ENCODE measurements around the gene AP2B1.
A peak's percentile ranks its signal among the peaks of the same experiment; 100 is the strongest.
"Not testable (repeated sequence)": the region's sequence is repeated elsewhere in the genome, so short reads cannot be mapped to it uniquely, and the experiment has no call there.

The AP2B1 gene

GRCh38 chr17:35548208-35548810 is 38.8 kb upstream of the AP2B1 start:
- no peaks in the 10 kb centered on the region for H3K9me3 ChIP-seq (ENCODE audit: control insufficient read depth in 2 of 2, low read length in 2 of 2)
- H3K36me3 ChIP-seq (ENCODE audit: control insufficient read depth in 2 of 2, insufficient read depth in 2 of 2, low read length in 2 of 2) = no peaks in the 10 kb centered on the region
- H3K4me1 ChIP-seq (ENCODE audit: control insufficient read depth in 2 of 2, insufficient read depth in 2 of 2, low read length in 2 of 2) = no peaks in the 10 kb centered on the region
- H3K4me3 ChIP-seq (ENCODE audit: low read length in 2 of 2) = no peak overlapping the region
- H3K27ac ChIP-seq (ENCODE audit: low read depth in 2 of 2, low read length in 2 of 2) = no peak overlapping the region
- H3K9ac ChIP-seq (ENCODE audit: low read depth in 1 of 2, low read length in 2 of 2) = no peak overlapping the region
- peaks cover 0 to 8% of the 10 kb centered on the region in 2 donors for H3K27me3 ChIP-seq (ENCODE audit: control insufficient read depth in 2 of 2, insufficient read depth in 2 of 2, low read length in 2 of 2)

DNA sequence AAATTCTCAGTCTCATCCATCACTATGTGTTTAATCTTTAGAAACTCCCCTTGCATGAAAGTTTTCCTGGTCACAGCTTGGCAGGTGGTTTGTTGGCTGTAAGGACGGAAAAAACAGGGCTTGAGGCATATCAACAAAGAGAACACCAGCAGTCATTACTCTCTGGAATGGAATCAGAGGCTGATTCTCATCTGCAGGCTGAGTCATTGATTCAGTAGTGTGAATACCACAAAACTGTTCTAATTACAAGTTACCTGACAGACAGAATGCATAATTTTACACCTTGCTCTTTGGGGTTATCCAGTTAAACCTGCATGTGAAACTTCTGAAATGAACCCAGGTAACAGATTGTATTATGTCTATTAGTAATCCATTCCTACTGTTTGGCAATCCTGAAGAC is 38.1 kb upstream of the AP2B1 start:
- no peak overlapping the region for H3K4me3 ChIP-seq (ENCODE audit: low read length in 2 of 2)
- H3K9me3 ChIP-seq (ENCODE audit: control insufficient read depth in 2 of 2, low read length in 2 of 2) = no peaks in the 10 kb centered on the region
- no peak overlapping the region for H3K9ac ChIP-seq (ENCODE audit: low read depth in 1 of 2, low read length in 2 of 2)

DNA sequence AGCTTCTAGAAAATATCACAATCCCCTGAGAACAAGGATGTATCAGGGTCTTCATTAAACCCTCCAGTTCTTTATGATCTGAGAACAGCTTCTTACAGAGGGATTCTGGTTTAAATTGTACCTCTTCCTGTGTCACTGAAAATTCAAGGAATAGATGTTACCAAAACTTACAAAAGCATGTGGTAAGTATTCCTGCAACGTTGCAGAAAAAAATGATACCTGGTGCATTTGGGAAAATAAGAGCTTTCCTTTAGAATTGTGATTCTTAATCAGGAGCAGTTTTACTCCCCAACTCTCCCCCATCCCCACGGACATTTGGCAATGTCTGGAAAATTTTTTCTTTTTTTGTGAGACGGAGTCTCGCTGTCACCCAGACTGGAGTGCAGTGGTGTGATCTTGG is 33.8 kb upstream of the AP2B1 start:
- Histone ChIP-seq H3K4me3 (ENCODE audit: low read length in 2 of 2) (no peak overlapping the region), H3K4me1 (ENCODE audit: control insufficient read depth in 2 of 2, insufficient read depth in 2 of 2, low read length in 2 of 2) (no peaks in the 10 kb centered on the region), H3K9ac (ENCODE audit: low read depth in 1 of 2, low read length in 2 of 2) (no peak overlapping the region), H3K36me3 (ENCODE audit: control insufficient read depth in 2 of 2, insufficient read depth in 2 of 2, low read length in 2 of 2) (no peaks in the 10 kb centered on the region), H3K27ac (ENCODE audit: low read depth in 2 of 2, low read length in 2 of 2) (no peak overlapping the region), H3K9me3 (ENCODE audit: control insufficient read depth in 2 of 2, low read length in 2 of 2) (no peaks in the 10 kb centered on the region), H3K27me3 (ENCODE audit: control insufficient read depth in 2 of 2, insufficient read depth in 2 of 2, low read length in 2 of 2) (peaks cover 0 to 8% of the 10 kb centered on the region in 2 donors)

More for the DNA sequence above, 38.1 kb upstream of the AP2B1 start:
- H3K27ac ChIP-seq (ENCODE audit: low read depth in 2 of 2, low read length in 2 of 2) = no peak overlapping the region
- peaks cover 0 to 8% of the 10 kb centered on the region in 2 donors for H3K27me3 ChIP-seq (ENCODE audit: control insufficient read depth in 2 of 2, insufficient read depth in 2 of 2, low read length in 2 of 2)
- no peaks in the 10 kb centered on the region for H3K36me3 ChIP-seq (ENCODE audit: control insufficient read depth in 2 of 2, insufficient read depth in 2 of 2, low read length in 2 of 2)
- no peaks in the 10 kb centered on the region for H3K4me1 ChIP-seq (ENCODE audit: control insufficient read depth in 2 of 2, insufficient read depth in 2 of 2, low read length in 2 of 2)

DNA sequence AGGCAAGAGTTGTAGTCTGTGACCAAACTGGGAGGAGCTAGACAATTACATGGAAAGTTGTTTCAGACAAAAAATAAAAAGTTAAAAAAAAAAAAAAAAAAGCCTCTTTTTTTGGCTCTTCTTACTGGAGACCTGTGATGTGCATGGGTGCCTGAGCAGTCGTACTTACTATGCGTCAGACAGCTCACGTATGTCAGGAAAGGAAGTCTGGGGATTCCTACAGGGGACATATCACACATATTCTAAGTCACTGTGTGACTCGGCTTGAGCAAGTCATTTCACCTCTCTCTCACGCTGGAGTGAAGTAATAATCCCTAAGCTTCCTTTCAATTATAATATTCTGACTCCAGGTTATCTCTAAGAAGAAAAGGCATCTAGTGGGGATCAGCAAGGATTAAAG is 32.5 kb upstream of the AP2B1 start:
- H3K9ac ChIP-seq (ENCODE audit: low read depth in 1 of 2, low read length in 2 of 2) = no peak overlapping the region
- H3K27ac ChIP-seq (ENCODE audit: low read depth in 2 of 2, low read length in 2 of 2) = no peak overlapping the region
- H3K4me3 ChIP-seq (ENCODE audit: low read length in 2 of 2) = no peak overlapping the region
- H3K4me1 ChIP-seq (ENCODE audit: control insufficient read depth in 2 of 2, insufficient read depth in 2 of 2, low read length in 2 of 2) = no peaks in the 10 kb centered on the region
- peaks cover 0 to 11% of the 10 kb centered on the region in 2 donors for H3K27me3 ChIP-seq (ENCODE audit: control insufficient read depth in 2 of 2, insufficient read depth in 2 of 2, low read length in 2 of 2)
- no peaks in the 10 kb centered on the region for H3K9me3 ChIP-seq (ENCODE audit: control insufficient read depth in 2 of 2, low read length in 2 of 2)
- H3K36me3 ChIP-seq (ENCODE audit: control insufficient read depth in 2 of 2, insufficient read depth in 2 of 2, low read length in 2 of 2) = no peaks in the 10 kb centered on the region

- Histone ChIP-seq H3K27me3 (ENCODE audit: control insufficient read depth in 2 of 2, insufficient read depth in 2 of 2, low read length in 2 of 2) (peaks cover 0 to 8% of the 10 kb centered on the region in 2 donors), H3K9me3 (ENCODE audit: control insufficient read depth in 2 of 2, low read length in 2 of 2) (no peaks in the 10 kb centered on the region), H3K4me1 (ENCODE audit: control insufficient read depth in 2 of 2, insufficient read depth in 2 of 2, low read length in 2 of 2) (no peaks in the 10 kb centered on the region), H3K36me3 (ENCODE audit: control insufficient read depth in 2 of 2, insufficient read depth in 2 of 2, low read length in 2 of 2) (no peaks in the 10 kb centered on the region), H3K9ac (ENCODE audit: low read depth in 1 of 2, low read length in 2 of 2) (no peak overlapping the region), H3K4me3 (ENCODE audit: low read length in 2 of 2) (no peak overlapping the region), H3K27ac (ENCODE audit: low read depth in 2 of 2, low read length in 2 of 2) (no peak overlapping the region)
Measured at GRCh38 chr17:35555691-35556090, 31.4 kb upstream of the AP2B1 start.

GRCh38 chr17:35557353-35557752 is 29.8 kb upstream of the AP2B1 start:
- Histone ChIP-seq H3K27ac (ENCODE audit: low read depth in 2 of 2, low read length in 2 of 2) (no peak overlapping the region), H3K9me3 (ENCODE audit: control insufficient read depth in 2 of 2, low read length in 2 of 2) (no peaks in the 10 kb centered on the region), H3K27me3 (ENCODE audit: control insufficient read depth in 2 of 2, insufficient read depth in 2 of 2, low read length in 2 of 2) (peaks cover 0 to 8% of the 10 kb centered on the region in 2 donors), H3K36me3 (ENCODE audit: control insufficient read depth in 2 of 2, insufficient read depth in 2 of 2, low read length in 2 of 2) (no peaks in the 10 kb centered on the region), H3K4me3 (ENCODE audit: low read length in 2 of 2) (no peak overlapping the region), H3K9ac (ENCODE audit: low read depth in 1 of 2, low read length in 2 of 2) (no peak overlapping the region), H3K4me1 (ENCODE audit: control insufficient read depth in 2 of 2, insufficient read depth in 2 of 2, low read length in 2 of 2) (no peaks in the 10 kb centered on the region)

DNA sequence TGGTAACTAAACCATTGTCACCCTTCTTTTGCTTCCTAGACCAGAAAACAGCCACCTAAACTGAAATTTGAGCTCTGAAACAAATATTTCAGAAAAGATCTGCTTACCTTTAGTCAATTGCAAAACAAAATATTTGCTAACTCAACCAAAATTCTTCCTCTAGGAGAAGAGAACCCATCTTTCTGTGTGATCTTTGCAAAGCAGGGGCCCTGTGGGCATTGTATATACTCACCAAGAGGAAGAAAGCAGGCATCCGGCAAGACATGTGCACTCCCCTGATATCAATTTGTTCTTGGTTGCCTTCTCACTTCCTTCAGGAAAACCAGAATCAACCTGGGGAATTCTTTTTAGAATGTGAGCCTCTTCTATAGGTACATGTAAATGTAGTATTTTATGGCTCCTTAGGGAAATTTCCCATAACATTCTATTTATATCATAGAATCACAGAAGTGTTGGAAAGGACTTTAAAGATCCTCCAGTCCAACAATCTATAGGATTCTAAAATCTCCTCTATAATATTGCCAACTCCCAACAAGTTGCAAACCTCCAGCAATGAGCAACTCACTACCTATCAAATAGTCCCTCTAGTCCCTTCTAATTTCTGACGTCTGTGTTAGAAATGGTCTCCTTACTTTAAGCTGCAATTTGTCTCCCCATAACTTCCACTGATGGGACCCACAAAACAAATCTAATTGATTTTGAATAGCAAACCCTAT is 27.5 kb upstream of the AP2B1 start:
- H3K4me3 ChIP-seq (ENCODE audit: low read length in 2 of 2) = no peak overlapping the region
- no peaks in the 10 kb centered on the region for H3K4me1 ChIP-seq (ENCODE audit: control insufficient read depth in 2 of 2, insufficient read depth in 2 of 2, low read length in 2 of 2)
- no peak overlapping the region for H3K27ac ChIP-seq (ENCODE audit: low read depth in 2 of 2, low read length in 2 of 2)
- peaks cover 0 to 8% of the 10 kb centered on the region in 2 donors for H3K27me3 ChIP-seq (ENCODE audit: control insufficient read depth in 2 of 2, insufficient read depth in 2 of 2, low read length in 2 of 2)
- H3K36me3 ChIP-seq (ENCODE audit: control insufficient read depth in 2 of 2, insufficient read depth in 2 of 2, low read length in 2 of 2) = no peaks in the 10 kb centered on the region
- no peak overlapping the region for H3K9ac ChIP-seq (ENCODE audit: low read depth in 1 of 2, low read length in 2 of 2)
- no peaks in the 10 kb centered on the region for H3K9me3 ChIP-seq (ENCODE audit: control insufficient read depth in 2 of 2, low read length in 2 of 2)

DNA sequence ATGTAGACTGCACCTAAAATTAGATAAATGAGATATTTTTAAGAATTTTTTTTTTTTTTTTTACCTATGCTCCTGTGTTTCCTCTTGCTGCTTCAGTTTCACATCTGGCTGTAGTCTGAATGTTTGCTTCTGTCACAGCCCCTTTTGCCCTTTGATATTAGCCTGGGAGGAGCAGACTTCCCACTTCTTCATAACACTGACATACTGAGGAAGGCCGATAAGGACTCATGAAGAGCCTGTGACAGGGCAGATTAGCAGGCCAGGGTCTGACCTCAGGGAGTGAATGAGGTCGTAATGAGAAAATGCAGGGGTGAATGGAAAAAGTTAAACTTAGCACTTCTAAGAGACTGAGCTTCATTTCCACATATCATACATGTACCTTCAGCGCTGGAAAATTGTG is 26.4 kb upstream of the AP2B1 start, which contains the start of gene SLFN14:
TSS of gene SLFN14 (minus strand) at position 117 of the 400 bp plus-strand sequence. CDS start 2,757 bp downstream, outside the sequence.
- H3K9me3 ChIP-seq (ENCODE audit: control insufficient read depth in 2 of 2, low read length in 2 of 2) = no peaks in the 10 kb centered on the region
- no peak within 1 kb of the TSS for H3K9ac ChIP-seq (ENCODE audit: low read depth in 1 of 2, low read length in 2 of 2)
- H3K4me1 ChIP-seq (ENCODE audit: control insufficient read depth in 2 of 2, insufficient read depth in 2 of 2, low read length in 2 of 2) = no peaks in the 10 kb centered on the region
- no peak within 1 kb of the TSS for H3K27ac ChIP-seq (ENCODE audit: low read depth in 2 of 2, low read length in 2 of 2)
- H3K36me3 ChIP-seq (ENCODE audit: control insufficient read depth in 2 of 2, insufficient read depth in 2 of 2, low read length in 2 of 2) = no peaks in the 10 kb centered on the region
- no peak within 1 kb of the TSS for H3K4me3 ChIP-seq (ENCODE audit: low read length in 2 of 2)
- H3K27me3 ChIP-seq (ENCODE audit: control insufficient read depth in 2 of 2, insufficient read depth in 2 of 2, low read length in 2 of 2) = peaks cover 0 to 8% of the 10 kb centered on the region in 2 donors

DNA sequence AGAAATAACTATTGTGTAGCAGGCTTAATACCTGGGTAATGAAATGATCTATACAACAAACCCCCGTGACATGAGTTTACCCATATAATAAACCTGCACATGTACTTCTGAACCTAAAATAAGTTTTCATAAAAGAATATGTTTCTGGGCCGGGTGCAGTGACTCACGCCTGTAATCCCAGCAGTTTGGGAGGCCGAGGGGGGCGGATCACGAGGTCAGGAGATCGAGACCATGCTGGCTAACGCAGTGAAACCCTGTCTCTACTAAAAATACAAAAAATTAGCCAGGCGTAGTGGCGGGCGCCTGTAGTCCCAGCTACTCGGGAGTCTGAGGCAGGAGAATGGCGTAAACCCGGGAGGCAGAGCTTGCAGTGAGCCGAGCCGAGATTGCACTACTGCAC is 23.9 kb upstream of the AP2B1 start:
- H3K4me3 ChIP-seq (ENCODE audit: low read length in 2 of 2); H3K4me1 ChIP-seq (ENCODE audit: control insufficient read depth in 2 of 2, insufficient read depth in 2 of 2, low read length in 2 of 2); H3K36me3 ChIP-seq (ENCODE audit: control insufficient read depth in 2 of 2, insufficient read depth in 2 of 2, low read length in 2 of 2); H3K9ac ChIP-seq (ENCODE audit: low read depth in 1 of 2, low read length in 2 of 2); H3K9me3 ChIP-seq (ENCODE audit: control insufficient read depth in 2 of 2, low read length in 2 of 2); H3K27ac ChIP-seq (ENCODE audit: low read depth in 2 of 2, low read length in 2 of 2); H3K27me3 ChIP-seq (ENCODE audit: control insufficient read depth in 2 of 2, insufficient read depth in 2 of 2, low read length in 2 of 2): not testable (repeated sequence)

DNA sequence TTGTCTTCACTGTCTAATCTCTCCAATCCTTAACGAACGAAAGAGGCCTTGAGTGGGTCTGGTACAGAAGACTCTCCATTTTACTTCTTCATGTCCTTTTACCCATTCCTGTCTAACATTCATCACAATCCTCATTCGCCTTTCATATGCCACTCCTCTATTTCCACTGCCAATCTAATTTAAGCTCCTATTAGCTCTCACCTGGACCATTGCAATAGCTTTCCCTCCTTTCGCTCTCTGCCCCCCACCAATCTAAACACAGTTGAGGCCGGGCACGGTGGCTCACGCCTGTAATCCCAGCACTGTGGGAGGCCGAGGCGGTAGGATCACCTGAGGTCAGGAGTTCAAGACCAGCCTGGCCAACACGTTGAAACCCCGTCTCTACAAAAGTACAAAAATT is 20.2 kb upstream of the AP2B1 start:
- Histone ChIP-seq H3K27me3 (ENCODE audit: control insufficient read depth in 2 of 2, insufficient read depth in 2 of 2, low read length in 2 of 2) (no peaks in the 10 kb centered on the region), H3K27ac (ENCODE audit: low read depth in 2 of 2, low read length in 2 of 2) (no peak overlapping the region), H3K9me3 (ENCODE audit: control insufficient read depth in 2 of 2, low read length in 2 of 2) (no peaks in the 10 kb centered on the region), H3K9ac (ENCODE audit: low read depth in 1 of 2, low read length in 2 of 2) (no peak overlapping the region), H3K4me1 (ENCODE audit: control insufficient read depth in 2 of 2, insufficient read depth in 2 of 2, low read length in 2 of 2) (peaks cover 9 to 11% of the 10 kb centered on the region in 2 donors), H3K4me3 (ENCODE audit: low read length in 2 of 2) (peak overlapping the region; percentile 90 to 96), H3K36me3 (ENCODE audit: control insufficient read depth in 2 of 2, insufficient read depth in 2 of 2, low read length in 2 of 2) (no peaks in the 10 kb centered on the region)
